NT2/D1 (cell line): ENCODE results near the gene AKNA.

Source experiments
- YY1 ChIP-seq: IDR thresholded peaks from 2 replicates; pipeline ENCODE4 v1.6.1; 2011; ENCODE audit not compliant: insufficient read length, insufficient read depth
- ZNF274 ChIP-seq: IDR thresholded peaks from 2 replicates; pipeline ENCODE4 v1.6.1; 2011; ENCODE audit warnings: mild to moderate bottlenecking, low read depth, low read length

DNA sequence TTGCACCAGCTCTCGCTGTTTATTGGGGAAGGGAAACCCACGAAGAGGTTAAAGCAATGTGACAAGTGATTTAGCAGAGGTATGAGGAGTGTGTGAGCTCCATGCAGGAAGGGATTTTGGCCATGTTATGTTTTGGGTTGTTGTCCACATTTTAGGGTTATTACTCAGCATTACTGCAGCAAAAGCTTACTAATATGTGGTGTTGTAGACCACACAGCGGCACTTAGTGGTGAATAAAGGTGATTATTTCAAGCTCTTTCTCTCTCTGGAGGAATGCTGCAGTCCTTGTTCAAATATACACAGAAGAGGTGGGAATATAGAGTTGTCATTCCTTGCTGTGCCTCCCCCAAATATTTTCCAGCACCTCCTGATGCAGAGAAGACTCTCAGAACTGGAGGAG lies 29.7 kb upstream of the AKNA start:
- TF ChIP-seq YY1 (no peak), ZNF274 (no peak)
